Adipocyte (in vitro differentiated cells): Measurements from ENCODE around the gene NOP53.

Experiments used
- DNase-seq: peaks from one replicate; pipeline ENCODE4 v3.0.0-alpha.2; 2015; ENCODE audit warnings: low read depth
- H3K27me3 ChIP-seq: replicated peaks from 2 replicates; pipeline ENCODE4 v1.7.0; 2013; ENCODE audit warnings: mild to moderate bottlenecking, low read length, moderate library complexity; ENCODE audit not compliant: control insufficient read depth, insufficient read depth
- H3K36me3 ChIP-seq: 2 replicates; pipeline ENCODE4 v1.7.0; 2013; ENCODE audit warnings: low read length, mild to moderate bottlenecking, moderate library complexity; ENCODE audit not compliant: control insufficient read depth, insufficient read depth, severe bottlenecking
- H3K4me1 ChIP-seq: 2 replicates; pipeline ENCODE4 v1.7.0; 2013; ENCODE audit warnings: mild to moderate bottlenecking, low read length, moderate library complexity; ENCODE audit not compliant: control insufficient read depth, insufficient read depth
- H3K4me3 ChIP-seq: 2 replicates; pipeline ENCODE4 v1.7.0; 2013; ENCODE audit warnings: mild to moderate bottlenecking, low read length, moderate library complexity
- H3K9ac ChIP-seq: 2 replicates; pipeline ENCODE4 v1.7.0; 2013; ENCODE audit warnings: mild to moderate bottlenecking, low read length, moderate library complexity
- H3K9me3 ChIP-seq: 2 replicates; pipeline ENCODE4 v1.7.0; 2013; ENCODE audit warnings: mild to moderate bottlenecking, low read length, moderate library complexity; ENCODE audit not compliant: control insufficient read depth

Gene NOP53

DNA sequence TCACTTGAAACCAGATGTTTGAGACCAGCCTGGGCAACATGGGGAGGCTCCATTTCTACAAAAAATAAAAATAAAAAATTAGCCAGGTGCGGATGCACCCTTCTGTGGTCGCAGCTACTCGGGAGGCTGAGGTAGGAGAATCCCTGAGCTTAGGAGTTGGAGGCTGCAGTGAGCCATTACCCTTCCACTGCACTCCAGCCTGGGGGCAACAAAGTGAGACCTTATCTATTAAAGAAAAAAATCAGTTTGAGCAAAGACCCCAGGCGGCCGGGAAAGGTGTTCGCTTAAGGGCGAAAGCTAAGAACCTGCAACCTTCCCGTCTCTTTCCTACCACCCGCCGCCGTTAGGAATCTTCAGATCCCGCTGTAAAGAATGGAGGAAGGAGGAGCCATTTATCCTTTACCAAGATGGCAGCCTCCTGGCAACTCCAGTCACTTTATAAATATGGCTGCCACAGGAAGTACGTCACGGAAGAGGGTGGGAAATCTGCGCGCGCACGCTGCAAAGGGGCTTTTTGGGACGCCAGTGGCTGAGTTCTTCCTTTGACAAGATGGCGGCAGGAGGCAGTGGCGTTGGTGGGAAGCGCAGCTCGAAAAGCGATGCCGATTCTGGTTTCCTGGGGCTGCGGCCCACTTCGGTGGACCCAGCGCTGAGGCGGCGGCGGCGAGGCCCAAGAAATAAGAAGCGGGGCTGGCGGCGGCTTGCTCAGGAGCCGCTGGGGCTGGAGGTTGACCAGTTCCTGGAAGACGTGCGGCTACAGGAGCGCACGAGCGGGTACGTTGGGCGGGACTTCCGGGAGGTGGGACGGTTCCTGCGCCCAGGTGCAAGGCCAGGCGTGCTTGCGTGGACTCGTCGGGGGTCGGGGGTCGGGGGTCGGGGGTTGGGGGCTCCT, at the start of gene NOP53:
Gene NOP53 (plus strand): TSS at position 537 of the 892 bp plus-strand sequence. CDS start 14 bp downstream, at position 551.
- Histone ChIP-seq H3K36me3 (peaks cover 46% of the 10 kb centered on the region), H3K9ac (peak within 1 kb of the TSS; percentile 94), H3K4me1 (peaks cover 30% of the 10 kb centered on the region), H3K4me3 (peak within 1 kb of the TSS; percentile 86), H3K9me3 (no peaks in the 10 kb centered on the region), H3K27me3 (no peaks in the 10 kb centered on the region)
- DNase-seq: peak; percentile 98

DNA sequence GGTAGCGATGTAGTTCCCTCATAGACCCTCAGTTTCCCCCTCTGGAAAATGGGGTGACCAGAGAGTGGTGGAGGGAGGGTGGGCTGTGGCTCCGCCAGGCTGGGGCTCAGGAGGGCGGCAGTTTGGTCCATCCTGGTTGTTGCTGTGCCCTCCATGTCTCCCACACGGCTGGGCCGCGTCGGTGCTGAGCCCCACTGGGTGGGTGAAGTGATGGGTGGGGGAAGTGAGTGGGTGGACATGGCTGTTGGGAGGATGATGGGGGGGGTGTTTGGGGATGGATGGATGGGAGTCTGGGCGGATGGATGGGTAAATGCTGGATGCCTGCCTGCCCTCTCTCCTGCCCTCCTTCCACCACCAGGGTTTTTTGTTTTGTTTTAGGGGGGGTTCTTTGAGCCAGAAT, 48.7 kb upstream of the NOP53 start:
- no peak overlapping the region for H3K4me3 ChIP-seq
- peaks cover 4% of the 10 kb centered on the region for H3K4me1 ChIP-seq
- no peak overlapping the region for H3K9ac ChIP-seq
- H3K9me3 ChIP-seq: no peaks in the 10 kb centered on the region
- no peaks in the 10 kb centered on the region for H3K27me3 ChIP-seq
- H3K36me3 ChIP-seq: peaks cover 37% of the 10 kb centered on the region
- no peak for DNase-seq

DNA sequence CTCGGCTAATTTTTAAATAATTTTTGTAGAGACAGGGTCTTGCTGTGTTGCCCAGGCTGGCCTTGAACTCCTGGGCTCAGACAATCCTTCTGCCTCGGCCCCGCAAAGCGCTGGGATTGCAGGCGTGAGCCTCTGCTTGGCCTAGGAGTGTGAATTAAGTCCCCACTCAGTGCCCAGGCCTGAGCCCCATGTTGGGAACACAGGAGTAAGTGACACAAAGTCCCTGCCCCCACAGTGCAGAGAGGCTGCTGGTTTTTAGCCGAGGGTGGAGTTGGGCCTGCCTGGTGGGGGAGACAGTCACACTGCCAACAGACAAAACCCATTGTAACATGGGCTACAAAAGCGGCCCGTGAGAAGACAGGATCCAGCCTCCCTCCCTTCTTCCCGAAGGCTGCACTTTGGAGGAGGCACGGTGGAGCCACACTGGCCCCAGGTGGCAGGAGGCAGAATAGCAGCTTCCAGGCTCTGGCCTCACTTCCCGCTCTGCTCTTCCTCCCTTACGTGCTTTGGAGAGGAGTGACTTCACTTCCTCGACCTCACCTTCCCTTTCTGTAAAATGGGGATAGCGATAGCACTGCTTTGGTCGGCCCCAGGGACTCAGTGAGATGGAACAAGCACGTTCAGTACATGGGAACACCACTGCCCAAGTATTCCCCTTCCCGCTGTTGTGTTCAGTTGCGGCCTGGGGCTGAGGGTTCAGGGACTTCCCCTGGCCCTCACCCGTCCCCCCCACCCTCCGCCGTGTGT, 47.3 kb upstream of the NOP53 start:
- DNase-seq: peak; percentile 92

DNA sequence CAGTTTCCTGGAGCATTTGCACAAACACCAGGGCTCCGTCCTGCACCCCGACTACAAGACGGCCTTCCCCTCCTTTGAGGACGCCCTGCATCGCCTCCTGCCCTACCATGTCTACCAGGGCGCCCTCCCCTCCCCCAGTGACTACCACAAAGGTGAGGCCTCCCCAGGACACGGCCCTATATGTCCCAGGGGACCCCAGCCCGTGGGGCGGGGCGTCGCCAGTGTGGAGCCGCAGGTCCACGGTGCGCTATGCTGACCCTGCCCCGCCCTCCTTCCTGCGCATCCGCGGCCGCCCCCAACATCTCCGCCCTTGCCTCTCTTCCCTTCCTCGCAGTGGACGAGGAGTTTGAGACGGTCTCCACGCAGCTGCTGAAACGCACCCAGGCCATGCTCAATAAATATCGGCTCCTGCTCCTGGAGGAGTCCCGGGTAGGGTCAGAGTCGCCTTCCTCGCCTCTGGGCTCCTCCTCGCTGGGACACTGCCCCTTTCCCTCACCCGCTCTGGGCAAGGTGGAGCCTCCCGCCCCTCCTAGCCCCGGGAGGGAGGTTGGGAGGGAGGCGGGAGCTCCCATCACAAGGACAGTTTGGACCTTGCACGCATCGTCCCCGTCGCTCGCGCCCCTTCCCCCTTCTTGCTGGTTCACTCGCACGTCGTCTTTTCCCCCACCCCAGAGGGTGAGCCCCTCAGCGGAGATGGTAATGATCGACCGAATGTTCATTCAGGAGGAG, 46.6 kb upstream of the NOP53 start:
- no peak for DNase-seq
- Histone ChIP-seq H3K36me3 (peaks cover 29% of the 10 kb centered on the region), H3K27me3 (no peaks in the 10 kb centered on the region), H3K9me3 (no peaks in the 10 kb centered on the region), H3K9ac (no peak overlapping the region), H3K4me3 (no peak overlapping the region), H3K4me1 (peaks cover 4% of the 10 kb centered on the region)

More for the DNA sequence above, 47.3 kb upstream of the NOP53 start:
- Histone ChIP-seq H3K9ac (peak overlapping the region; percentile 50), H3K4me1 (peaks cover 4% of the 10 kb centered on the region), H3K9me3 (no peaks in the 10 kb centered on the region), H3K4me3 (no peak overlapping the region), H3K27me3 (no peaks in the 10 kb centered on the region), H3K36me3 (peaks cover 29% of the 10 kb centered on the region)

DNA sequence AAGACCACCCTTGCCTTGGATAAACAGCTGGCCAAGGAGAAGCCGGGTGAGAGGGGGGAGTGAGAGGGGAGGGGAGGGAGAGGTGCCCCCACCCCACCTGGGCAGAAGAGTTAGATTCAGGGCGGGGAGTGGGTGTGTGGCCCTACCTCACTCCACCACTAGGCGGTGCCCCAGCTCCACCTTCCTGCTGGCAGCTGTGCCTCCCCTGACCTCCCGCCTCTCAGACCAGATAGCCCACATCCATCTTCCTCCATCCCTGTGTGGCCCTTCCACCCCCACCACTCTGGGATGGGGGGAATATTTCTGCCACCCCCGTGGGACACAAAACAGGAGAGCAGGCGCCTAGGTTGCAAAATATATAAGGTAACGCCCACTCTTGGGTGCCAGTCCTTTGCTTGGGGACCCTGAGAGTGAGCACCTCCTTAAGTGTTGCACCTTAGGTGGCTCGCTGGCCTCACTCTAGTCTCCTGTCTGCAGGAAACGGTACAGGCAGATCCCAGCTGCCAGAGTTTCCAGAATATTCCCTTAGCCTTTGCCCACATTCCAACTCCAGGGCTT, 45.9 kb upstream of the NOP53 start:
- no peak overlapping the region for H3K9ac ChIP-seq
- no peaks in the 10 kb centered on the region for H3K9me3 ChIP-seq
- no peak overlapping the region for H3K4me3 ChIP-seq
- H3K36me3 ChIP-seq: peaks cover 29% of the 10 kb centered on the region
- H3K27me3 ChIP-seq: no peaks in the 10 kb centered on the region
- H3K4me1 ChIP-seq: peaks cover 4% of the 10 kb centered on the region
- DNase-seq: peak; percentile 60

DNA sequence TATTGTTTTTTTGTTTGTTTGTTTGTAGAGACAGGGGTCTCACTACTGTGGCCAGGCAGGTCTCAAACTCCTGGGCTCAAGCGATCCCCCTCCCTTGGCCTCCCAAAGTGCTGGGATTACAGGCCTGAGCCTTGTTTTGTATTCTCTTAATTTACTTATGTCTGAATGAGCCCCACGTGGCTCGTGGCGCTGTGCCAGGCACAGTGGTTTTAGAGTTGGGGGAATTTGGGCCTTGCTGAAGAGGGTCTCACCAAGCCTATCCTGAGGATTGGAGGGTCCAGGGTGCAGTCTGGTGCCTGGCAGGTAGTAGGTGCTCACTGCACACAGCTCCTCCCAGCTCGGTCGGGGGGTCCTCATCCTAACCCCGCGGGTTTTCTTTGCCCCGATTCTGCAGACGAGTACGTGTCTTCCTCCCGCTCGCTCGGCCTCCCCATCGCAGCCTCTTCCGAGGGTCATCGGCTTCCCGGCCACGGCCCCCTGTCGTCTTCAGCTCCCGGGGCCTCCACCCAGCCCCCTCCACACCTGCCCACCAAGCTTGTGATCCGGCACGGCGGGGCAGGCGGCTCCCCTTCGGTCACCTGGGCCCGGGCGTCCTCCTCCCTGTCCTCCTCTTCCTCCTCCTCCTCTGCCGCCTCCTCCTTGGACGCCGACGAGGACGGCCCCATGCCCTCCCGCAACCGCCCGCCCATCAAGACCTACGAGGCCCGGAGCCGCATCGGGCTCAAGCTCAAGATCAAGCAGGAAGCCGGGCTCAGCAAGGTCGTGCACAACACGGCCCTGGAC, 44.2 kb upstream of the NOP53 start:
- DNase-seq: no peak
- Histone ChIP-seq H3K4me1 (peaks cover 4% of the 10 kb centered on the region), H3K9ac (no peak overlapping the region), H3K4me3 (no peak overlapping the region), H3K9me3 (no peaks in the 10 kb centered on the region), H3K36me3 (peaks cover 29% of the 10 kb centered on the region), H3K27me3 (no peaks in the 10 kb centered on the region)

DNA sequence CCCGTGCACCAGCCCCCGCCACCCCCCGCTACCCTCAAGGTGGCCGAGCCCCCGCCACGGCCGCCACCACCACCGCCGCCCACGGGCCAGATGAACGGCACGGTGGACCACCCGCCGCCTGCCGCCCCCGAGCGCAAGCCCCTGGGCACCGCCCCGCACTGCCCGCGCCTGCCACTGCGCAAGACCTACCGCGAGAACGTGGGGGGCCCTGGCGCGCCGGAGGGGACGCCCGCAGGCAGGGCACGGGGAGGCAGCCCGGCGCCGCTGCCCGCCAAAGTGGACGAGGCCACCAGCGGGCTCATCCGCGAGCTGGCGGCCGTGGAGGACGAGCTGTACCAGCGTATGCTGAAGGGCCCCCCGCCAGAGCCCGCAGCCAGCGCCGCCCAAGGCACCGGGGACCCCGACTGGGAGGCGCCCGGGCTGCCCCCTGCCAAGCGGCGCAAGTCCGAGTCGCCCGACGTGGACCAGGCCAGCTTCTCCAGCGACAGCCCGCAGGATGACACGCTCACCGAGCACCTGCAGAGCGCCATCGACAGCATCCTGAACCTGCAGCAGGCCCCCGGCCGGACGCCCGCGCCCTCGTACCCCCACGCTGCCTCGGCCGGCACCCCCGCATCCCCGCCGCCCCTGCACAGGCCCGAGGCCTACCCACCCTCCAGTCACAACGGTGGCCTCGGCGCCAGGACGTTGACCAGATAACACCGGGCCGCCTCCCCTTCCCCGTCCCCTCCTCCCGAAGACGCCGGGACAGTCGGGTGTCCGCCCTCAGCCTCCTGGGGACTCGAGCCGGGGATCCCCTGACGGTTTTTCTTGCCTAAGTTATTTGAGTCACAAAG, 43.4 kb upstream of the NOP53 start:
- Histone ChIP-seq H3K27me3 (no peaks in the 10 kb centered on the region), H3K4me1 (peaks cover 4% of the 10 kb centered on the region), H3K9me3 (no peaks in the 10 kb centered on the region), H3K36me3 (peaks cover 29% of the 10 kb centered on the region), H3K9ac (no peak overlapping the region), H3K4me3 (no peak overlapping the region)
- DNase-seq: no peak

DNA sequence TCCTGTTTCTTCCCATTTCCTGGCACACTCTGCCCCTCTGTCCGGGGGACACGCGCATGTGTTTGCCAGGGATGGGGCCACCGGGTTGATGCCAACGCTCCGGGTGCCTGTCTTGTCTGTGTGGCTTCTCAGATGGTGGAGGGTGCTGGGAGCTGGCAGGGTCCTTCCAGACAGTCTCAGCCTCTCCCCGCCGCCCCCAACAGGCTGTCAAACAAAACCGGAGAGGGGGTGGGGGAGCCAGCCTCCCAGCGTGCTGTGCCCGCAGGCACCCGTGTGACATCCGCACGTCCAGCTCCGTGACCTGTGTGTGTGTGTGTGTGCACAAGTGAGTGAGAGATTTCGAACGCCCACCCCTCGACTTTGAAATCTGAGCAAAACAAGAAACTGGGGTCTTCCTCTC, 42.7 kb upstream of the NOP53 start:
- no peaks in the 10 kb centered on the region for H3K27me3 ChIP-seq
- H3K9ac ChIP-seq: no peak overlapping the region
- DNase-seq: no peak
- no peak overlapping the region for H3K4me3 ChIP-seq
- H3K36me3 ChIP-seq: peaks cover 29% of the 10 kb centered on the region
- no peaks in the 10 kb centered on the region for H3K9me3 ChIP-seq
- peaks cover 4% of the 10 kb centered on the region for H3K4me1 ChIP-seq

DNA sequence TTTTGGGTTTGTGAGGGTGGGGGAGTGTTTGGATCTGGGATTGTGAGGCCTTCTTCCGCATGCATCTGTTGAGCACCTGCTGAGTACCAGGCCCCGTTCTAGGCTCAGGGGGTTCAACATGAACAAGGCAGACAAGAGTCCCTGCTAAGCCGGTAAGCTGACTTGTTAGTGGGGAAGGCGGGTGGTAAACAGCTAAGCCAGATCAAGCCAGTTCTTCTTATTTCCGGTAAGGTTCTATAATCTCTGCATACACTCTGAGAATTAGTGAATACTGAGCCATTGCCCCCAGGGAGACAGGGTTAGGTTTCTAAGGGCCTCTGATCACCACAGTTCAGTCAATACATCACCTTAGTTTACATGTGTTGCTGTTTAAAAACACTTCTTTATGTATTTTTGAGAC, 42.0 kb upstream of the NOP53 start:
- H3K9me3 ChIP-seq: no peaks in the 10 kb centered on the region
- no peaks in the 10 kb centered on the region for H3K4me1 ChIP-seq
- no peak overlapping the region for H3K4me3 ChIP-seq
- H3K36me3 ChIP-seq: peaks cover 29% of the 10 kb centered on the region
- DNase-seq: no peak
- H3K27me3 ChIP-seq: no peaks in the 10 kb centered on the region
- H3K9ac ChIP-seq: no peak overlapping the region

DNA sequence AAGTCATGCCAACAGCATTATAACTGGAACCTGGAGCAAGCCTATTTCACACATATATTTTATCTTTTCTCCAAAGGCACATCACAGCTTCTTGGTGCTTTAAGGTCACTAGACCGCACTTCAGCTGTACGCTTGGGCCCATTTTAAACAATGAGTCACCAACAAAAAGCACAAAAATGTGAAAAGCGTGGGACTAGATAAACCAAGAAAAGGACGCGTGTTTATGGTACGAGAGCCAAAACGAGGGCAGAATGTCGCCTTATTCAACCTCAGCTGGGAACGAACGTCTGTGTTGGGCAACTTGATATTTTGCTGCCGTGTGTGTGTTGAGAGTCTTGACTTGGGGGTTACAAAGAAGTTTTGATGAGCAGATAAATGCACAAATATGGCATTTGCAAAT, 41.3 kb upstream of the NOP53 start:
- H3K9me3 ChIP-seq: no peaks in the 10 kb centered on the region
- H3K9ac ChIP-seq: no peak overlapping the region
- no peak for DNase-seq
- H3K27me3 ChIP-seq: no peaks in the 10 kb centered on the region
- H3K36me3 ChIP-seq: peaks cover 25% of the 10 kb centered on the region
- no peak overlapping the region for H3K4me3 ChIP-seq
- H3K4me1 ChIP-seq: no peaks in the 10 kb centered on the region
